Measurements from ENCODE around the gene GPC4. TPM values are rescaled to one million over a fixed set of nuclear protein-coding genes. Genes with fewer than 3 reads are reported as not detected.

The GPC4 gene
- total and polyA plus RNA-seq, 2 donors (not counting 3 experiments of a cell fraction or from before 2014, with no cell fraction given), result 0.20 TPM; not detected in 1

DNA sequence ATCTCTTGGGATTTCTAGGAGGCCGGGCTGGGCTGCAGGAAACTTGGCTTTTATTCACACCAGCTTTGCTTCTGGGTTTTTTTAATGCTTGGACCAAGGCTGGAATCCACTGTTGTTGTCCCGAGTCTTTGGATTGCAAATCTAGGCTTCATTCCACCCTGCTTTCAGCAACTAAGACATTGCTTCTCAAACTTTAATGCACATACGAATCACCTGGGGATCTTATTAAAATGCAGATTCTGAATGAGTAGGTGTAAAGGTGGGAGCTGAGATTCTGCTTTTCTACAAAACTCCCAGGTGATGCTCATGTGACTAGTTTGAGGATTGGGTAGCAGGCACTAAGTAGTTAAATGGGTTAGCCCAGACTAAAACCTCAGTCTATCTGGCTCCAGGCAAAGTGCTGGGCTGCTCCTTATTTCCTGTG, 39.2 kb upstream of the GPC4 start:
- no TSS peak for BruUV-seq (replicated peaks)
- no peak overlapping the region for H3K4me3 ChIP-seq (replicated peaks in 1 of 3; ENCODE audit: insufficient read depth in 1 of 3, low read depth in 1 of 3, low read length in 3 of 3)
- H3K27me3 ChIP-seq (ENCODE audit: control insufficient read depth in 2 of 2, insufficient read depth in 2 of 2, low read length in 2 of 2), result no peaks in the 10 kb centered on the region
- DNase-seq (ENCODE audit: low read depth, low spot score), result no peak
- ChIA-PET CTCF (no interaction called here), POLR2A (no interaction called here)
- H3K27ac ChIP-seq (ENCODE audit: insufficient read depth, low read depth, low read length), result no peak overlapping the region
- H3K36me3 ChIP-seq (ENCODE audit: control insufficient read depth in 2 of 2, extremely low read depth in 1 of 2, insufficient read depth in 2 of 2, low read length in 2 of 2), result no peaks in the 10 kb centered on the region
- TF ChIP-seq, protein P1, sequence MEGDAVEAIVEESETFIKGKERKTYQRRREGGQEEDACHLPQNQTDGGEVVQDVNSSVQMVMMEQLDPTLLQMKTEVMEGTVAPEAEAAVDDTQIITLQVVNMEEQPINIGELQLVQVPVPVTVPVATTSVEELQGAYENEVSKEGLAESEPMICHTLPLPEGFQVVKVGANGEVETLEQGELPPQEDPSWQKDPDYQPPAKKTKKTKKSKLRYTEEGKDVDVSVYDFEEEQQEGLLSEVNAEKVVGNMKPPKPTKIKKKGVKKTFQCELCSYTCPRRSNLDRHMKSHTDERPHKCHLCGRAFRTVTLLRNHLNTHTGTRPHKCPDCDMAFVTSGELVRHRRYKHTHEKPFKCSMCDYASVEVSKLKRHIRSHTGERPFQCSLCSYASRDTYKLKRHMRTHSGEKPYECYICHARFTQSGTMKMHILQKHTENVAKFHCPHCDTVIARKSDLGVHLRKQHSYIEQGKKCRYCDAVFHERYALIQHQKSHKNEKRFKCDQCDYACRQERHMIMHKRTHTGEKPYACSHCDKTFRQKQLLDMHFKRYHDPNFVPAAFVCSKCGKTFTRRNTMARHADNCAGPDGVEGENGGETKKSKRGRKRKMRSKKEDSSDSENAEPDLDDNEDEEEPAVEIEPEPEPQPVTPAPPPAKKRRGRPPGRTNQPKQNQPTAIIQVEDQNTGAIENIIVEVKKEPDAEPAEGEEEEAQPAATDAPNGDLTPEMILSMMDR (IDR thresholded peaks at IDR 0.05; ENCODE audit: extremely low read depth in 1 of 2, insufficient read depth in 1 of 2, low read depth in 1 of 2, low read length in 2 of 2), result no peak
- TF ChIP-seq JUN (IDR thresholded peaks at IDR 0.05; ENCODE audit: borderline replicate concordance, insufficient read depth, insufficient read length, low read depth) (no peak), EZH2 (IDR thresholded peaks at IDR 0.05; ENCODE audit: borderline replicate concordance, low read depth, low read length, severe bottlenecking) (no peak), FOS (IDR thresholded peaks at IDR 0.05; ENCODE audit: borderline replicate concordance, insufficient read depth, low read length) (no peak), GATA2 (IDR thresholded peaks at IDR 0.05; ENCODE audit: insufficient read depth, insufficient read length, low read depth, low read length) (no peak), MYC (IDR thresholded peaks at IDR 0.05; ENCODE audit: low read depth, low read length) (no peak), POLR2AphosphoS5 (IDR thresholded peaks at IDR 0.05; ENCODE audit: insufficient read depth, low read depth, low read length) (no peak), POLR2A (IDR thresholded peaks at IDR 0.05; ENCODE audit: low read depth, low read length) (no peak)
- TF ChIP-seq, protein P2, sequence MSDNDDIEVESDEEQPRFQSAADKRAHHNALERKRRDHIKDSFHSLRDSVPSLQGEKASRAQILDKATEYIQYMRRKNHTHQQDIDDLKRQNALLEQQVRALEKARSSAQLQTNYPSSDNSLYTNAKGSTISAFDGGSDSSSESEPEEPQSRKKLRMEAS (IDR thresholded peaks at IDR 0.05; ENCODE audit: insufficient read depth, insufficient read length), result no peak
- H3K79me2 ChIP-seq (ENCODE audit: control insufficient read depth, insufficient read depth, low read length), result no peaks in the 10 kb centered on the region
- dilution Hi-C loops (cut with MboI; ENCODE audit: extremely low pct_ligation_motif_present, low sequenced_read_pairs), result no loop called here
- H3K9me1 ChIP-seq (replicated peaks; ENCODE audit: control insufficient read depth, extremely low read depth, insufficient read depth, low read length), result no peaks in the 10 kb centered on the region
- no peak overlapping the region for H2AFZ ChIP-seq (ENCODE audit: low read depth, low read length)
- no peaks in the 10 kb centered on the region for H3K4me1 ChIP-seq (ENCODE audit: control insufficient read depth, extremely low read depth, insufficient read depth, low read length)
- H3K4me2 ChIP-seq (ENCODE audit: insufficient read depth, low read length), result no peak overlapping the region
- no peaks in the 10 kb centered on the region for H4K20me1 ChIP-seq (replicated peaks; ENCODE audit: control insufficient read depth, extremely low read depth, insufficient read depth, low read length)
- FAIRE-seq, result no peak
- no peaks in the 10 kb centered on the region for H3K9me3 ChIP-seq (replicated peaks; ENCODE audit: control insufficient read depth, insufficient read depth, low read length)
- intact Hi-C loops (cut with micrococcal nuclease), result no loop called here
- no peak overlapping the region for H3K9ac ChIP-seq (replicated peaks; ENCODE audit: extremely low read depth, insufficient read depth, low read length)

Measured in endothelial cell of umbilical vein (primary cell).